ENCODE results near the gene ZBTB3. TPM values are rescaled to one million over a fixed set of nuclear protein-coding genes. Genes with fewer than 3 reads are reported as not detected.
"Not testable (repeated sequence)": the region's sequence is repeated elsewhere in the genome, so short reads cannot be mapped to it uniquely, and the experiment has no call there.

The ZBTB3 gene
- total RNA-seq, 2 experiments from 2014 or later, result 2.3 to 3.5 TPM

DNA sequence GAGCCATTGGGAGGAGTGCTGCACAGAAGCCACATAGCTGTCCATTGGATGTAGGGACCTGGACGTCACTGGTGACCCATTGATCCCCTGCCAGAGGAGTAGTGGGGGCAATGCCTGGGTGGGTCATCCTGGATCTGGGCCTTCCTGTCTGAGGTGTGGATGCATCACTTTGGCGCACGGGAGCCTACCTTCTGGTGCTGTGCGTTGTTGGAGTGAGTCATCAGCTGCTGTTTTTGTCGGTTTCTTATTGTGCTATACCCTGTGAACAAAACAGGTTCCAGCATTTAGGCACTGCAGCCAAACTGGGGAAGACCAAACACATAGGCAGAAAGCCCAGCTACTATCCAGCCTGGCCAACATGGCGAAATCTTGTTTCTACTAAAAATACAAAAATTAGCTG is 20.4 kb upstream of the ZBTB3 start:
- Histone ChIP-seq H3K27ac (ENCODE audit: low read depth in 1 of 2, low read length in 2 of 2) (no peak overlapping the region), H3K4me3 (ENCODE audit: low read length) (no peak overlapping the region), H3K9me3 (ENCODE audit: control insufficient read depth in 1 of 2, insufficient read depth in 1 of 2, low read length in 2 of 2) (no peaks in the 10 kb centered on the region), H3K27me3 (ENCODE audit: control insufficient read depth in 1 of 2, insufficient read depth in 2 of 2, low read length in 2 of 2) (no peaks in the 10 kb centered on the region), H3K4me1 (ENCODE audit: insufficient read depth, low read length) (peaks cover 37% of the 10 kb centered on the region), H3K36me3 (ENCODE audit: insufficient read depth, low read length) (peaks cover 15% of the 10 kb centered on the region)
- Mint-ChIP-seq H3K4me3 (no peak overlapping the region), H3K4me1 (ENCODE audit: low read depth) (peaks cover 24% of the 10 kb centered on the region), H3K9me3 (no peaks in the 10 kb centered on the region), H3K36me3 (ENCODE audit: low read depth) (peaks cover 51% of the 10 kb centered on the region), H3K27ac (no peak overlapping the region), H3K27me3 (no peaks in the 10 kb centered on the region)
- TF ChIP-seq, protein P1, sequence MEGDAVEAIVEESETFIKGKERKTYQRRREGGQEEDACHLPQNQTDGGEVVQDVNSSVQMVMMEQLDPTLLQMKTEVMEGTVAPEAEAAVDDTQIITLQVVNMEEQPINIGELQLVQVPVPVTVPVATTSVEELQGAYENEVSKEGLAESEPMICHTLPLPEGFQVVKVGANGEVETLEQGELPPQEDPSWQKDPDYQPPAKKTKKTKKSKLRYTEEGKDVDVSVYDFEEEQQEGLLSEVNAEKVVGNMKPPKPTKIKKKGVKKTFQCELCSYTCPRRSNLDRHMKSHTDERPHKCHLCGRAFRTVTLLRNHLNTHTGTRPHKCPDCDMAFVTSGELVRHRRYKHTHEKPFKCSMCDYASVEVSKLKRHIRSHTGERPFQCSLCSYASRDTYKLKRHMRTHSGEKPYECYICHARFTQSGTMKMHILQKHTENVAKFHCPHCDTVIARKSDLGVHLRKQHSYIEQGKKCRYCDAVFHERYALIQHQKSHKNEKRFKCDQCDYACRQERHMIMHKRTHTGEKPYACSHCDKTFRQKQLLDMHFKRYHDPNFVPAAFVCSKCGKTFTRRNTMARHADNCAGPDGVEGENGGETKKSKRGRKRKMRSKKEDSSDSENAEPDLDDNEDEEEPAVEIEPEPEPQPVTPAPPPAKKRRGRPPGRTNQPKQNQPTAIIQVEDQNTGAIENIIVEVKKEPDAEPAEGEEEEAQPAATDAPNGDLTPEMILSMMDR (IDR thresholded peaks at IDR 0.05), result no peak
- ATAC-seq (ENCODE audit: poor library complexity) (no peak), DNase-seq (no peak)
- ChIA-PET POLR2A (interaction anchor here (1.1 to 3.2 kb wide), 5 partner anchors 12 to 81 kb away, joined by 3 to 13 read pairs (median 5); partner anchors contain the start of genes HNRNPUL2, POLR2G and ZBTB3), CTCF (interaction anchor here (0.9 to 8.8 kb wide), 2 partner anchors 12 to 107 kb away, joined by 3 to 81 read pairs; partner anchors contain the start of genes SLC3A2 and TMEM179B)
- intact Hi-C loops (cut with DNase I, micrococcal nuclease), result loop anchor here (5.0 kb wide), 2 partner anchors 47 to 108 kb away; partner anchors contain the start of genes HNRNPUL2 (in 1 of the 2), SLC3A2 (in 1 of the 2) and TTC9C (in 1 of the 2)

DNA sequence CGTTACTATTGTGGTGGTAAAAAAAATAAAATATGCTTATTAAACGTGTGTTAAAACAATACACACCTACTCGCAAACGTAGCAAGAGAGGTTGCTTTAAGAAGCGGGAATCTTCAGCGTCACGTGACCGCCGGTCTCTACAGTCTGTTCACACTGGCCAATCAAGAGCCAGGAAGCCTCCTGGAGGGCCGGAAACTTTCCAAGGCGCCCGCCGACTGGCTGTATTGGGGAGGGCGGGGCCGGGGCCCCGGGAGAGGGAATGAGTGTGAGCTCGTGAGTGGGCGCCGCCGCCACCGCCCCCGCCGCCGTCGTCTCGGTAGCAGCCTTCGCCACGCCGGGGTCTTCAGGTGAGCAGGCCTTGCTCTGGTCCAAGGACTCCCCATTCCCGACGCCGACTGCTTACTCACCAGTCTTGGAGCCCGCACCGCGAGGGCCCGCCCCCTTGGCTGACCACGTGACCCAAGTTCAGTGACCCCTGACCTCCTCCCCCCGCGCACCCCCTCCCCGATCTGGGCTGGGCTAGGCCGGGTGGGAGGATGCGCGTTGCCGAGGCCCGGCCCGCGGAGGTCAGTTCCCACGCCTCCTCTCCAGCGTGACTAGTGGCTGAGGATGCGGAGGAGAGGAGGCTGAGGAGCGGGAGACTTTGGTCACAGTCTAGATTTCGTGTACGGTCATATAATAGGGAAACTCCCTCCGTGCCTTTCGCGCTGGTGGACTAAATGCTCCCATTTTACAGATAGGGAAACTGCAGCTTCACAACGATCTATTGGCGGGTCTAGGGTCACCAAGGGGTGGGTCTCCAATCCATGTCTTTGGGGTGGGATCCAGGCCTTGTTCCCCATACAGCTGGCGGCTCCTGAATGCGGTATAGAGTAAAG is 17.4 kb upstream of the ZBTB3 start, which contains the start of gene TAF6L:
TAF6L (plus strand) TSS at position 253 of the 878 bp plus-strand sequence. CDS start 4,388 bp downstream, outside the sequence.
- Histone ChIP-seq H3K36me3 (ENCODE audit: insufficient read depth, low read length) (peaks cover 18% of the 10 kb centered on the region), H3K27me3 (ENCODE audit: control insufficient read depth in 1 of 2, insufficient read depth in 2 of 2, low read length in 2 of 2) (no peaks in the 10 kb centered on the region), H3K27ac (ENCODE audit: low read depth in 1 of 2, low read length in 2 of 2) (peak within 1 kb of the TSS; percentile 79 to 88), H3K4me3 (ENCODE audit: low read length) (peak within 1 kb of the TSS; percentile 76), H3K9me3 (ENCODE audit: control insufficient read depth in 1 of 2, insufficient read depth in 1 of 2, low read length in 2 of 2) (no peaks in the 10 kb centered on the region), H3K4me1 (ENCODE audit: insufficient read depth, low read length) (peaks cover 27% of the 10 kb centered on the region)
- peaks cover 24% of the 10 kb centered on the region for H3K4me1 Mint-ChIP-seq (ENCODE audit: low read depth)
- ATAC-seq (ENCODE audit: poor library complexity) (peak; percentile 76), DNase-seq (peak; percentile 81 to 95 (median 88))
- H3K9me3 Mint-ChIP-seq, result no peaks in the 10 kb centered on the region
- H3K36me3 Mint-ChIP-seq (ENCODE audit: low read depth), result peaks cover 45% of the 10 kb centered on the region
- TF ChIP-seq, protein P1 (IDR thresholded peaks at IDR 0.05), result no peak
- peak within 1 kb of the TSS; percentile 97 for H3K27ac Mint-ChIP-seq
- H3K27me3 Mint-ChIP-seq, result no peaks in the 10 kb centered on the region
- CTCF ChIA-PET, result interaction anchor here (1.2 to 8.8 kb wide), 6 partner anchors 10 to 110 kb away, joined by 3 to 81 read pairs (median 5); partner anchors contain the start of genes POLR2G, SLC3A2, TMEM179B and ZBTB3
- POLR2A ChIA-PET, result interaction anchor here (0.5 to 7.1 kb wide), 20 partner anchors 9 to 214 kb away, joined by 3 to 61 read pairs (median 6); partner anchors contain the start of genes C11orf98, CSKMT, HNRNPUL2 and MTA2
- peak within 1 kb of the TSS; percentile 97 for H3K4me3 Mint-ChIP-seq
- intact Hi-C loops (cut with DNase I, micrococcal nuclease), result loop anchor here (1.0 to 5.0 kb wide), 5 partner anchors 15 to 111 kb away; partner anchors contain the start of genes TTC9C (in 2 of the 2), HNRNPUL2 (in 1 of the 2), SLC3A2 (in 1 of the 2) and TMEM179B (in 1 of the 2)

DNA sequence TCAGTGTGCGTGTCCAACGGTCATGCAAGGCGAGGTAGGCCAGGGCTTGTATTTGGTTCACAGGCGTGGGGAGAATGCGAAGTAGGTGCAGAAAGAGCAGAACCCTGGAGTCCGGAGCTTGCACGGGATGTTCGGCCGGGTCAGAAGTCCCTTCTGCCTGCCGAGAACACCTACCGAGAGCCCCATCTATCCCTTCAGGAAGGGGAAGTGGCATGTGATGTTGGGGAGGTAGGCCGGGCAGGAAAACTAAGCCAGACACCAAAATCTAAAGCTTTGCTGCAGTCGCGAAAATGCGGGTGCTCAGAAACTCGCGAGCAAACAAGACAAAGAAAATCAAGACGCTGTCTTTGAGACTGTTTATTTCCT is 16.8 kb upstream of the ZBTB3 start:
- peak; percentile 3 for ATAC-seq (ENCODE audit: poor library complexity)
- POLR2A ChIA-PET, result interaction anchor here (0.5 to 7.1 kb wide), 18 partner anchors 9 to 214 kb away, joined by 3 to 61 read pairs (median 7); partner anchors contain the start of genes C11orf98, CSKMT, HNRNPUL2 and MTA2
- H3K27me3 Mint-ChIP-seq, result no peaks in the 10 kb centered on the region

DNA sequence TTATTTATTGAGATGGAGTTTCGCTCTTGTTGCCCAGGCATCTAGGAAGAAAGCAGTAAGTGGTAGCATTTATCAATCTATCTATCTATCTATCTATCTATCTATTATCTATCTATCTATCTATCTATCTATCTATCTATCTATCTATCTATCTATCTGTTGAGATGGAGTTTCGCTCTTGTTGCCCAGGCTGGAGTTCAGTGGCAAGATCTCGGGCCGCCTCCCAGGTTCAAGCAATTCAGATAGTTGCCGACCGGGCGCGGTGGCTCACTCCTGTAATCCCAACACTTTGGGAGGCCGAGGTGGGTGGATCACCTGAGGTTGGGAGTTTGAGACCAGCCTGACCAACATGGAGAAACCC is 6.9 kb upstream of the ZBTB3 start:
- peaks cover 17% of the 10 kb centered on the region for H3K36me3 ChIP-seq (ENCODE audit: insufficient read depth, low read length)
- peaks cover 29% of the 10 kb centered on the region for H3K4me1 ChIP-seq (ENCODE audit: insufficient read depth, low read length)
- not testable (repeated sequence) for H3K9me3 Mint-ChIP-seq; H3K27ac ChIP-seq (ENCODE audit: low read depth in 1 of 2, low read length in 2 of 2); H3K9me3 ChIP-seq (ENCODE audit: control insufficient read depth in 1 of 2, insufficient read depth in 1 of 2, low read length in 2 of 2); H3K27me3 ChIP-seq (ENCODE audit: control insufficient read depth in 1 of 2, insufficient read depth in 2 of 2, low read length in 2 of 2); DNase-seq; H3K27me3 Mint-ChIP-seq; ATAC-seq (ENCODE audit: poor library complexity)
- Mint-ChIP-seq H3K4me3 (peak overlapping the region; percentile 99), H3K4me1 (ENCODE audit: low read depth) (peaks cover 19% of the 10 kb centered on the region), H3K36me3 (ENCODE audit: low read depth) (peaks cover 21% of the 10 kb centered on the region), H3K27ac (peak overlapping the region; percentile 95)
- ChIA-PET POLR2A (interaction anchor here (0.6 to 3.9 kb wide), 24 partner anchors 9 to 187 kb away, joined by 3 to 61 read pairs (median 8); partner anchors contain the start of genes EEF1G, HNRNPUL2, LBHD1 and MTA2), CTCF (interaction anchor here (1.3 to 5.5 kb wide), 3 partner anchors 10 to 32 kb away, joined by 3 to 30 read pairs (median 4); partner anchors contain the start of genes TAF6L and TMEM179B)
- intact Hi-C loops (cut with DNase I, micrococcal nuclease), result loop anchor here in 1 of 2 experiments (1.0 to 10.0 kb wide), 2 partner anchors 8 to 156 kb away; partner anchors contain the start of gene MTA2
- peak overlapping the region; percentile 97 for H3K4me3 ChIP-seq (ENCODE audit: low read length)

More for the DNA sequence above, 16.8 kb upstream of the ZBTB3 start:
- H3K27ac ChIP-seq (ENCODE audit: low read depth in 1 of 2, low read length in 2 of 2), result peak overlapping the region; percentile 79 to 88
- peak overlapping the region; percentile 97 for H3K27ac Mint-ChIP-seq
- peaks cover 27% of the 10 kb centered on the region for H3K4me1 ChIP-seq (ENCODE audit: insufficient read depth, low read length)
- peaks cover 45% of the 10 kb centered on the region for H3K36me3 Mint-ChIP-seq (ENCODE audit: low read depth)
- H3K4me3 ChIP-seq (ENCODE audit: low read length), result peak overlapping the region; percentile 76
- H3K4me3 Mint-ChIP-seq, result peak overlapping the region; percentile 97
- TF ChIP-seq, protein P1 (IDR thresholded peaks at IDR 0.05), result no peak
- no peaks in the 10 kb centered on the region for H3K9me3 Mint-ChIP-seq
- H3K4me1 Mint-ChIP-seq (ENCODE audit: low read depth), result peaks cover 24% of the 10 kb centered on the region
- no peaks in the 10 kb centered on the region for H3K9me3 ChIP-seq (ENCODE audit: control insufficient read depth in 1 of 2, insufficient read depth in 1 of 2, low read length in 2 of 2)
- peaks cover 19% of the 10 kb centered on the region for H3K36me3 ChIP-seq (ENCODE audit: insufficient read depth, low read length)
- CTCF ChIA-PET, result interaction anchor here (1.2 to 8.8 kb wide), 5 partner anchors 9 to 110 kb away, joined by 3 to 81 read pairs (median 6); partner anchors contain the start of genes POLR2G, SLC3A2, TMEM179B and ZBTB3
- no peak for DNase-seq
- no peaks in the 10 kb centered on the region for H3K27me3 ChIP-seq (ENCODE audit: control insufficient read depth in 1 of 2, insufficient read depth in 2 of 2, low read length in 2 of 2)
- intact Hi-C loops (cut with DNase I, micrococcal nuclease), result loop anchor here (1.0 to 5.0 kb wide), 5 partner anchors 16 to 112 kb away; partner anchors contain the start of genes TTC9C (in 2 of the 2), HNRNPUL2 (in 1 of the 2), SLC3A2 (in 1 of the 2) and TMEM179B (in 1 of the 2)

Measured in CD4-positive, alpha-beta T cell (primary cell).